AG10803 (cell line): ENCODE measurements around the gene TBX4.

Experiments used
- DNase-seq: peaks from one replicate; pipeline ENCODE4 v3.0.0; 2010; ENCODE audit warnings: low read depth
- H3K4me3 ChIP-seq: 2 replicates; pipeline ENCODE4 v1.5.1; 2011; ENCODE audit warnings: mild to moderate bottlenecking, low read length, control low read depth
- CTCF ChIP-seq: conservative IDR thresholded peaks from 2 replicates; pipeline ENCODE4 v1.5.1; 2011; ENCODE audit warnings: mild to moderate bottlenecking, low read length, control low read depth, inconsistent platforms

TBX4 gene

GRCh38 chr17:61453566-61454380 is 1.6 kb downstream of the TBX4 start:
- DNase-seq = no peak
- TF ChIP-seq CTCF = no peak
- H3K4me3 ChIP-seq = no peak overlapping the region

GRCh38 chr17:61454381-61455323 is 2.4 kb downstream of the TBX4 start:
- no peak for DNase-seq

GRCh38 chr17:61455324-61456060 is 3.3 kb downstream of the TBX4 start:
- no peak for DNase-seq
- TF ChIP-seq CTCF = no peak
- no peak overlapping the region for H3K4me3 ChIP-seq

More at GRCh38 chr17:61454381-61455323, 2.4 kb downstream of the TBX4 start:
- no peak for TF ChIP-seq CTCF
- no peak overlapping the region for H3K4me3 ChIP-seq

GRCh38 chr17:61456061-61456681 is 3.9 kb downstream of the TBX4 start:
- H3K4me3 ChIP-seq = no peak overlapping the region
- no peak for DNase-seq
- no peak for TF ChIP-seq CTCF

GRCh38 chr17:61456688-61457225 is 4.5 kb downstream of the TBX4 start:
- no peak for DNase-seq
- H3K4me3 ChIP-seq = no peak overlapping the region
- no peak for TF ChIP-seq CTCF

GRCh38 chr17:61457226-61457983 is 5.2 kb downstream of the TBX4 start:
- H3K4me3 ChIP-seq = no peak overlapping the region
- TF ChIP-seq CTCF = no peak
- no peak for DNase-seq
